GM12892 (cell line): ENCODE data around the gene FBXO33. TPM values are rescaled to one million over a fixed set of nuclear protein-coding genes. Genes with fewer than 3 reads are reported as not detected.

Source experiments
- DNase-seq: peaks from one replicate; pipeline ENCODE4 v3.0.0; 2011; ENCODE audit not compliant: insufficient read length
- FAIRE-seq: peaks from 2 replicates; lab custom pipeline; 2011; peaks lifted over from hg19 to GRCh38; lab: Jason Lieb, UNC
- POLR2A ChIP-seq: IDR thresholded peaks from 2 replicates; pipeline ENCODE4 v1.6.1; 2011; ENCODE audit warnings: low read depth, low read length, control low read depth
- POLR2AphosphoS5 ChIP-seq: IDR thresholded peaks from 2 replicates; pipeline ENCODE4 v1.6.1; 2011; ENCODE audit warnings: low read depth, low read length, control low read depth
- TAF1 ChIP-seq: IDR thresholded peaks from 2 replicates; pipeline ENCODE4 v1.6.1; 2011; ENCODE audit warnings: low read depth, mild to moderate bottlenecking, control low read depth, low read length, borderline replicate concordance
- polyA plus RNA-seq: library from polyadenylated mRNA; unstranded; fragments of >200 nt; gene quantifications from one replicate; pipeline ENCODE4 v1.2.1, GENCODE V29; 2012; ENCODE audit warnings: missing spikeins, inconsistent platforms; ENCODE audit not compliant: missing spikeins

Gene FBXO33
- polyA plus RNA-seq = 14.6 TPM

DNA sequence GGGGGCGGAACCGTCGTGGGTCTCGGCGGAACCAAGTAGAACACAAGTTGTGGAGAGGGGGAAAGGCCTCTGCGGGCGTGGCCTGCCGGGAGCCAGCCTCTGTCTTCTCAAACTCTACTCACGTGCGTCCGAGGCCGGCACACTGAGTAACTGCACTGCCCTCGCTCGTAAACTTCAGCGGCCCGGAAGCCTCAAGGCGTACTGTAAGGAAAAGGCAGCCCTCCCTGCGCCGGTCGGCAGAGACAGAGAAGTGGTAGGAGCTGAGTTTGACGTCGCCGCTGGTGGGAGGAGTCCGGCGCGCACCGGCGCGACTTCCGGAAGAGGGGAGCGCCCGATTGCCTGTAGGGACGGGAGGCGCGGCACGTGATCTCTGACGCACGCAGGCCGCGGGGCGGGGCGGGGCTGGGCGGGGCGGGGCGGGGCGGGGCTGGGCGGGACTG is at the start of gene FBXO33:
TSS of gene FBXO33 (minus strand) at position 255 of the 440 bp plus-strand sequence. CDS start 271 bp downstream, outside the sequence.
- FAIRE-seq (peak; percentile 97), DNase-seq (peak; percentile 84)
- peak; percentile 36; the same call in 1 of the 2 replicates for TF ChIP-seq POLR2AphosphoS5
- no peak for TF ChIP-seq TAF1
- TF ChIP-seq POLR2A = 0 out of 2 replicates have a peak, but pooled peaks have one; percentile 1

- DNase-seq (no peak), FAIRE-seq (peak; percentile 94)
- TF ChIP-seq POLR2A (no peak), POLR2AphosphoS5 (no peak), TAF1 (no peak)
Observed at GRCh38 chr14:39474416-39474911, 42.2 kb upstream of the FBXO33 start.

GRCh38 chr14:39472078-39472477 is 39.8 kb upstream of the FBXO33 start:
- FAIRE-seq = peak; percentile 63
- TF ChIP-seq POLR2AphosphoS5 = no peak
- DNase-seq = no peak

- DNase-seq (no peak), FAIRE-seq (peak; percentile 95)
- no peak for TF ChIP-seq POLR2A
- no peak for TF ChIP-seq TAF1
- TF ChIP-seq POLR2AphosphoS5 = no peak
Observed at GRCh38 chr14:39469094-39469710, 37.0 kb upstream of the FBXO33 start.

DNA sequence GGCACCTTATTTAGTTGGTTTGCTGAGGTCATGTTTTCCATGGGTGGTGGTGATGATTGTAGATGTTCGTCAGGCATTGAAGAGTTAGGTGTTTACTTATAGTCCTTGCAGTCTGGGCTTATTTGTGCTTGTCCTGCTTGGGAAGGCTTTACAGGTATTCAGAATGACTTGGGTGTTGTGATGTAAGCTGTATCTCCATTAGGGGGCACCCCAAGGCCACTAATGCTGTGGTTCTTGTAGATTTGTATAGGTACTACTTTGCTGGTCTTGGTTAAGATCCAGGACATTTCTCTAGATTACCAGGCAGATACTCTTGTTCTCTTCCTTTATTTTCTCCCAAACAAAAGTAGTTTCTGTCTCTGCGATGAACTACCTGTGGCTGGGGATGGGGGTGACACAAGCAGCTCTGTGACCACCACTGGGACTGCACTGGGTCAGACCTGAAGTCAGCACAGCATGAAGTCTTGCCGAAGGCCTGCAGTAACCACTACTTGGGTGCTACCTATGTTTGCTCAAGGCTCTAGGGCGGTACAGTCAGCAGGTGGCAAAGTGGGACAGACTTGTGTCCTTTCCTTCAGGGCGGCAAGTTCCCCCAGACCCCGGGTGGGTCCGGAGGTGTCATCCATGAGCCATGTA is 35.8 kb upstream of the FBXO33 start:
- FAIRE-seq (peak; percentile 89), DNase-seq (no peak)
- no peak for TF ChIP-seq POLR2AphosphoS5
- TF ChIP-seq POLR2A = no peak
- TF ChIP-seq TAF1 = no peak

DNA sequence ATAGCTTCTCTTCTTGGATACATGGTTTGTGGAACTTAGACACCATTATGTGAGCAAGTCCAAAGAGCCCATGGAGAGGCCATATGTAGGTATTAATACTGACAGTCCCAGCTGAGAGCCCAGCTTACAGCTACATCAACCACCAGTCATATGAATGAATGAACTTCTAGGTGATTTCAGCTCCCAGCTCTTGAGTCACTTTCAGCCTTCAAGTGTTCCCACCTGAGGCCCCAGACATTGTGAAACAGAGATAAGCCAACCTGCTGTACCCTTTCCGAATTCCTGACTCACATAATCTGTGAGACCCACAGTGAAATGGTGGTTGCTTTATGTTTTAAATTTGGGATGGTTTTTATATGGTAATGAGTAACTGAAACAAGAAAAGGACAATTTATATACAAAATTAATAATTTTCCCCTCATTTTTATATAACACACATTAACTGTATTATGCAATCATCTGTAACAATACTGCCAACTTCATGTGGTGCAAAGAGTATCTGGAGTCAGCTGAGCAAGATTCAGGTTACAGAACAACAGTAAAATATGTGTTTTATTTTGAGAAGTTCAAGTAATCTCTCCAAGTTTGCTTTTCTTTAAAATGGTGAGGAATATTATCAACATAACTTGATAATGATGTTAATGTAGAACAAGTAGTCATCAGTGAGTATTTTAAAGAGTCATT is 27.7 kb upstream of the FBXO33 start:
- no peak for TF ChIP-seq TAF1
- TF ChIP-seq POLR2AphosphoS5 = no peak
- no peak for TF ChIP-seq POLR2A
- no peak for FAIRE-seq
- no peak for DNase-seq

DNA sequence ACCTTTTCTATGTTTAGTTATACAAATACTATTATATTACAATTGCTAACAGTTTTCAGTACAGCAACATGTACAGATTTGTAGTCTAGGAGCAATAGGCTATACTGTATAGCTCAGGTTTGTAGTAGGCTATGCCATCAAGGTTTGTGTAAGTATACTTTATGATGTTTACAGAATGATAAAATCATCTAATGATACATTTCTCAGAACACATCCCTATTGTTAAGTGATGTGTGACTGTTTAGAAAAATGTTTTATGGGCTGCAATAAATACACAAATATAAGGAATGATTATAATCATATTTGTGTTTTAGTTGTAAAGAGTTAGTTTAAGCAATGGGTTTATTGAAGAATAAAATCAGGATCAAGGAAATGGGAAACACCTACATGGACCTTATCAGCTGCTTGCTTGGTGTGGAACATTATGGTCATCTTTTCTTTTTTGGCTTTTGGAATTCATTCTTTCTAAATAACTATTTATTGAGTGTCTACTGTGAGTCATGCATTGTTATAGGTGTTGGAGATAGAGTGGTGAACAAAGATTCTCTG is 24.5 kb upstream of the FBXO33 start:
- TF ChIP-seq POLR2A (no peak), TAF1 (no peak), POLR2AphosphoS5 (no peak)
- no peak for DNase-seq
- no peak for FAIRE-seq

GRCh38 chr14:39454906-39455539 is 22.8 kb upstream of the FBXO33 start:
- DNase-seq = no peak
- TF ChIP-seq POLR2AphosphoS5 (no peak), POLR2A (no peak), TAF1 (no peak)
- FAIRE-seq = no peak

DNA sequence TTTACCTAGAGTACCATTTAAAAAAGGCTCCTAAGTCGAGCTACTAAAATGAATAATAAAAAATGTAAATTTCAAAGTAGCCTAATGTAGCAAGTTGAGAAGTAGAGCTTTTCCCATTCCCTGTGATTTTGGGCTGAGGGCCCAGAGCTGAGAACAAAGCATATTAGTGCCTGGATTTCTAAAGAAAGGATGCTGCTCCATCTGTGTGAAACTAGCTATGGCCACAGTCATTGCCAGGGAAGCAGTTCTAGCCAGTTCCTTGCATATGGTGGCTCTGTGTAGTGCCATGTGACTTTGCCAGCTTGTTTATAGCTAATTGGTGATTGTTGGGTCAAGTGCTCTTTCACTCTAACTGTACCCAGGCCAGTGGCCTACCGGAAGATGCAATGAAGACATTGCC is 20.4 kb upstream of the FBXO33 start:
- no peak for DNase-seq
- peak; percentile 50 for FAIRE-seq
- TF ChIP-seq TAF1 (no peak), POLR2AphosphoS5 (no peak), POLR2A (no peak)

DNA sequence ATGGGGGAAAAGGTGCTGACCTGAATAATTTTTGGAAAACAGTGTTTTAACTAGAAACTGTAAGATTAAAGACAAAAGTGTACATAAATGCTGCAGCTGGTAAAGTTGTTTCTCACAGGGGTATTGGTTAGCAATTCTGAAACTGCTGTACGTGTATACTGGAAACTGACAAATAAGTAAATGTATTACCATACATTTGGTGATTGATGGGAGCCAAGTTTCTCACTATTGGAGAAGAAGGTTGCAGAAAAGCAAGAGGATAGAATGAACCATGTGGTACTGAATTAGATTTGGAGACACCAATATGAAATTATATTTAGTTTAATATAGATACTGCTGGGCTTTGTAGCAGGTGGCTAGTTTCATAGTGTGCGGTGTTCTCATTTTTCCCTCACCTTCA is 19.6 kb upstream of the FBXO33 start:
- FAIRE-seq (no peak), DNase-seq (no peak)
- TF ChIP-seq POLR2A (no peak), POLR2AphosphoS5 (no peak), TAF1 (no peak)

DNA sequence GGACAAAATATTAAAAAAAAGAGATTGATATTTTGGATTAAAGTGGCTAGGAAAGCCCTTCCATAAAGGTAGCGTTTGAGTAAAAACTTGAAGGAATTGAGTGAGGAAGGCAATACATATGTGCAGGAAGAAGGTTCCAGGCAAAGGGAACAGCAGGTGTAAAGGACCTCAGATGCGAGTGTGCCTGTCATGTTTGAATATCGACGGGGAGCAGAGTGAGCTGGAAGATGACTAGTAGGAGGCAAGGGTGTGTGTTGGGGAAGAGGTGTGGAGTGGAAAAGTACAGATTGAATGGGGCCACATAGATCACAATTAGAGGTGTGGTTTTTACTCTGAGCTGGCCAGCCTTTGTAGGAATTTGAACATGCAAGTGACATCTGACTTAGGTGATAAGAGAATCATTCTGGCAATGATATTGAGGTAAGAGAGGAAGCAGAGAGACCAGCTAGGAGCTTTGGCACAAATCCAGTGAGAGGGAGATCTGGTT is 15.0 kb upstream of the FBXO33 start:
- FAIRE-seq (peak; percentile 84), DNase-seq (no peak)
- no peak for TF ChIP-seq POLR2AphosphoS5
- no peak for TF ChIP-seq TAF1
- TF ChIP-seq POLR2A = no peak
